Activated T-helper 1 cell treated with Interleukin-2 at 50 U/mL for 16 hours (primary cell): Measurements from ENCODE around the gene SH3PXD2A.

Experiments used
- DNase-seq: peaks from one replicate; pipeline ENCODE4 v3.0.0-alpha.2; 2020; ENCODE audit warnings: low read depth

The SH3PXD2A gene

GRCh38 chr10:103723557-103723956 is 131.8 kb downstream of the SH3PXD2A start:
- DNase-seq = no peak

GRCh38 chr10:103722632-103723031 is 132.7 kb downstream of the SH3PXD2A start:
- no peak for DNase-seq

GRCh38 chr10:103720964-103721335 is 134.4 kb downstream of the SH3PXD2A start:
- no peak for DNase-seq

- no peak for DNase-seq
Measured at GRCh38 chr10:103720328-103720963, 134.9 kb downstream of the SH3PXD2A start.

GRCh38 chr10:103719036-103719435 is 136.3 kb downstream of the SH3PXD2A start:
- no peak for DNase-seq

- no peak for DNase-seq
Measured at GRCh38 chr10:103718247-103718620, 137.1 kb downstream of the SH3PXD2A start.

GRCh38 chr10:103717341-103718246 is 137.8 kb downstream of the SH3PXD2A start:
- no peak for DNase-seq

- DNase-seq = no peak
Measured at GRCh38 chr10:103716206-103717160, 138.9 kb downstream of the SH3PXD2A start.

GRCh38 chr10:103715430-103715829 is 139.9 kb downstream of the SH3PXD2A start:
- no peak for DNase-seq

GRCh38 chr10:103714232-103714891 is 141.0 kb downstream of the SH3PXD2A start:
- DNase-seq = no peak

- DNase-seq = no peak
Measured at GRCh38 chr10:103713676-103714075, 141.7 kb downstream of the SH3PXD2A start.

GRCh38 chr10:103712898-103713498 is 142.4 kb downstream of the SH3PXD2A start:
- DNase-seq = peak; percentile 54

- DNase-seq = no peak
Measured at GRCh38 chr10:103712146-103712545, 143.2 kb downstream of the SH3PXD2A start.

GRCh38 chr10:103711351-103711994 is 143.9 kb downstream of the SH3PXD2A start:
- no peak for DNase-seq

GRCh38 chr10:103710490-103710889 is 144.9 kb downstream of the SH3PXD2A start:
- DNase-seq = no peak

- DNase-seq = no peak
Measured at GRCh38 chr10:103709341-103709920, 145.9 kb downstream of the SH3PXD2A start.

GRCh38 chr10:103708627-103709288 is 146.6 kb downstream of the SH3PXD2A start:
- DNase-seq = no peak

GRCh38 chr10:103707956-103708626 is 147.3 kb downstream of the SH3PXD2A start:
- DNase-seq = no peak

- DNase-seq = no peak
Measured at GRCh38 chr10:103706762-103707161, 148.6 kb downstream of the SH3PXD2A start.
